GM12878 (cell line): ENCODE measurements around the gene PARS2.

Experiments
- CEBPB ChIP-seq, 2 experiments: fragments of 150-350 bp in 1 of 2; IDR thresholded peaks; 2 replicates each; pipeline ENCODE4 v1.6.1; 2012 to 2014; ENCODE audit warnings: low read depth in 2 of 2, low read length in 2 of 2, borderline replicate concordance in 1 of 2, inconsistent platforms in 1 of 2
- SMC3 ChIP-seq: IDR thresholded peaks from 2 replicates; pipeline ENCODE4 v1.6.1; 2011; ENCODE audit warnings: low read length, improper control_type of control experiment, borderline replicate concordance
- TCF12 ChIP-seq: IDR thresholded peaks from 2 replicates; pipeline ENCODE4 v1.6.1; 2011; ENCODE audit warnings: low read depth, mild to moderate bottlenecking, low read length
- TF ChIP-seq, protein P1 (sequence below): fragments of 450-650 bp; formaldehyde crosslinking; IDR thresholded peaks from 2 replicates; pipeline ENCODE4 v1.4.0; 2022; ENCODE audit warnings: mild to moderate bottlenecking, moderate library complexity
- TF ChIP-seq, protein P2 (sequence below), 3 experiments: IDR thresholded peaks in 2 of 3; conservative IDR thresholded peaks in 1 of 3; 2 replicates each; pipeline ENCODE4 v1.5.1; 2011; ENCODE audit warnings: low read depth in 3 of 3, low read length in 3 of 3, mild to moderate bottlenecking in 3 of 3, control low read depth in 2 of 3, moderate library complexity in 2 of 3, inconsistent platforms in 1 of 3, mixed read lengths in 1 of 3; ENCODE audit not compliant: control insufficient read depth in 2 of 3, insufficient read depth in 1 of 3; ENCODE audit errors: extremely low read depth in 1 of 3
- TF ChIP-seq, protein P3 (sequence below): IDR thresholded peaks from 2 replicates; pipeline ENCODE4 v1.6.1; 2012; ENCODE audit warnings: mild to moderate bottlenecking, low read depth, low read length

DNA sequence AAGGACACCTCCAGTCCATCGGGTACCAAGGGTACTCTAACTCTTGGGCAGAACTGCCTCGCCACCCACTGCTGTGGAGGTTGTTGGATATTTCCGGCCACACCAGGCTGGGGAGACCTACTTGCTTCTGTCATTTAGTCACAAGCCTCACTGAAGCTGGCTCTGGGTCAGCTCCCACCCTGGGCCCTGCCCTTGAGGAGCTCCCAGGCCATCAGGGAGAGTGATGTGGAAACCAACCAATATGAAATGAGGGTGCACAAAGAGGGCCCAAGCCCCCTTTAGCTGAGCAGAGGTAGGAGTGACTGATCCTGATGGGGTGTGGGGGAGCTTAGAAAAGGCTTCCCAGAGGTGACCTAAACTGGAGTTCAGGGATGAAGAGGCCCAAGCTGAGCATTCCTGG, 19.6 kb downstream of the PARS2 start:
- TF ChIP-seq, protein P1, sequence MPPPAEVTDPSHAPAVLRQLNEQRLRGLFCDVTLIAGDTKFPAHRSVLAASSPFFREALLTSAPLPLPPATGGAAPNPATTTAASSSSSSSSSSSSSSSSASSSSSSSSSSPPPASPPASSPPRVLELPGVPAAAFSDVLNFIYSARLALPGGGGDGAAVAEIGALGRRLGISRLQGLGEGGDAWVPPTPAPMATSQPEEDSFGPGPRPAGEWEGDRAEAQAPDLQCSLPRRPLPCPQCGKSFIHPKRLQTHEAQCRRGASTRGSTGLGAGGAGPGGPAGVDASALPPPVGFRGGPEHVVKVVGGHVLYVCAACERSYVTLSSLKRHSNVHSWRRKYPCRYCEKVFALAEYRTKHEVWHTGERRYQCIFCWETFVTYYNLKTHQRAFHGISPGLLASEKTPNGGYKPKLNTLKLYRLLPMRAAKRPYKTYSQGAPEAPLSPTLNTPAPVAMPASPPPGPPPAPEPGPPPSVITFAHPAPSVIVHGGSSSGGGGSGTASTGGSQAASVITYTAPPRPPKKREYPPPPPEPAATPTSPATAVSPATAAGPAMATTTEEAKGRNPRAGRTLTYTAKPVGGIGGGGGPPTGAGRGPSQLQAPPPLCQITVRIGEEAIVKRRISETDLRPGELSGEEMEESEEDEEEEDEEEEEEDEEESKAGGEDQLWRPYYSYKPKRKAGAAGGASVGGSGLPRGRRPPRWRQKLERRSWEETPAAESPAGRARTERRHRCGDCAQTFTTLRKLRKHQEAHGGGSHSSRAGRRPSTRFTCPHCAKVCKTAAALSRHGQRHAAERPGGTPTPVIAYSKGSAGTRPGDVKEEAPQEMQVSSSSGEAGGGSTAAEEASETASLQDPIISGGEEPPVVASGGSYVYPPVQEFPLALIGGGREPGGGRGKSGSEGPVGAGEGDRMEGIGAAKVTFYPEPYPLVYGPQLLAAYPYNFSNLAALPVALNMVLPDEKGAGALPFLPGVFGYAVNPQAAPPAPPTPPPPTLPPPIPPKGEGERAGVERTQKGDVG (CRISPR knock-in tag): no peak
- TF ChIP-seq, protein P2, sequence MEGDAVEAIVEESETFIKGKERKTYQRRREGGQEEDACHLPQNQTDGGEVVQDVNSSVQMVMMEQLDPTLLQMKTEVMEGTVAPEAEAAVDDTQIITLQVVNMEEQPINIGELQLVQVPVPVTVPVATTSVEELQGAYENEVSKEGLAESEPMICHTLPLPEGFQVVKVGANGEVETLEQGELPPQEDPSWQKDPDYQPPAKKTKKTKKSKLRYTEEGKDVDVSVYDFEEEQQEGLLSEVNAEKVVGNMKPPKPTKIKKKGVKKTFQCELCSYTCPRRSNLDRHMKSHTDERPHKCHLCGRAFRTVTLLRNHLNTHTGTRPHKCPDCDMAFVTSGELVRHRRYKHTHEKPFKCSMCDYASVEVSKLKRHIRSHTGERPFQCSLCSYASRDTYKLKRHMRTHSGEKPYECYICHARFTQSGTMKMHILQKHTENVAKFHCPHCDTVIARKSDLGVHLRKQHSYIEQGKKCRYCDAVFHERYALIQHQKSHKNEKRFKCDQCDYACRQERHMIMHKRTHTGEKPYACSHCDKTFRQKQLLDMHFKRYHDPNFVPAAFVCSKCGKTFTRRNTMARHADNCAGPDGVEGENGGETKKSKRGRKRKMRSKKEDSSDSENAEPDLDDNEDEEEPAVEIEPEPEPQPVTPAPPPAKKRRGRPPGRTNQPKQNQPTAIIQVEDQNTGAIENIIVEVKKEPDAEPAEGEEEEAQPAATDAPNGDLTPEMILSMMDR (IDR thresholded peaks at IDR 0.05 in 2 of 3, conservative IDR thresholded peaks at IDR 0.05 in 1 of 3; ENCODE audit: control insufficient read depth in 2 of 3, extremely low read depth in 1 of 3, insufficient read depth in 1 of 3, low read depth in 3 of 3, low read length in 3 of 3): no peak
- TF ChIP-seq, protein P3, sequence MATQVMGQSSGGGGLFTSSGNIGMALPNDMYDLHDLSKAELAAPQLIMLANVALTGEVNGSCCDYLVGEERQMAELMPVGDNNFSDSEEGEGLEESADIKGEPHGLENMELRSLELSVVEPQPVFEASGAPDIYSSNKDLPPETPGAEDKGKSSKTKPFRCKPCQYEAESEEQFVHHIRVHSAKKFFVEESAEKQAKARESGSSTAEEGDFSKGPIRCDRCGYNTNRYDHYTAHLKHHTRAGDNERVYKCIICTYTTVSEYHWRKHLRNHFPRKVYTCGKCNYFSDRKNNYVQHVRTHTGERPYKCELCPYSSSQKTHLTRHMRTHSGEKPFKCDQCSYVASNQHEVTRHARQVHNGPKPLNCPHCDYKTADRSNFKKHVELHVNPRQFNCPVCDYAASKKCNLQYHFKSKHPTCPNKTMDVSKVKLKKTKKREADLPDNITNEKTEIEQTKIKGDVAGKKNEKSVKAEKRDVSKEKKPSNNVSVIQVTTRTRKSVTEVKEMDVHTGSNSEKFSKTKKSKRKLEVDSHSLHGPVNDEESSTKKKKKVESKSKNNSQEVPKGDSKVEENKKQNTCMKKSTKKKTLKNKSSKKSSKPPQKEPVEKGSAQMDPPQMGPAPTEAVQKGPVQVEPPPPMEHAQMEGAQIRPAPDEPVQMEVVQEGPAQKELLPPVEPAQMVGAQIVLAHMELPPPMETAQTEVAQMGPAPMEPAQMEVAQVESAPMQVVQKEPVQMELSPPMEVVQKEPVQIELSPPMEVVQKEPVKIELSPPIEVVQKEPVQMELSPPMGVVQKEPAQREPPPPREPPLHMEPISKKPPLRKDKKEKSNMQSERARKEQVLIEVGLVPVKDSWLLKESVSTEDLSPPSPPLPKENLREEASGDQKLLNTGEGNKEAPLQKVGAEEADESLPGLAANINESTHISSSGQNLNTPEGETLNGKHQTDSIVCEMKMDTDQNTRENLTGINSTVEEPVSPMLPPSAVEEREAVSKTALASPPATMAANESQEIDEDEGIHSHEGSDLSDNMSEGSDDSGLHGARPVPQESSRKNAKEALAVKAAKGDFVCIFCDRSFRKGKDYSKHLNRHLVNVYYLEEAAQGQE: no peak
- TF ChIP-seq CEBPB (IDR thresholded peaks at IDR 0.05; ENCODE audit: borderline replicate concordance in 1 of 2, low read depth in 2 of 2, low read length in 2 of 2) (no peak), TCF12 (no peak), SMC3 (no peak)
